Central memory CD4-positive, alpha-beta T cell (primary cell): ENCODE measurements around the gene KANK4.
"Not testable (repeated sequence)": the region's sequence is repeated elsewhere in the genome, so short reads cannot be mapped to it uniquely, and the experiment has no call there.

ENCODE experiments used
- DNase-seq: peaks from one replicate; pipeline ENCODE4 v3.0.0; 2022

Gene KANK4

GRCh38 chr1:62235576-62235975, 83.7 kb downstream of the KANK4 start:
- DNase-seq, result no peak

- DNase-seq, result no peak
These were observed 84.5 kb downstream of the KANK4 start for GRCh38 chr1:62234688-62235087.

- no peak for DNase-seq
These were observed 85.2 kb downstream of the KANK4 start for GRCh38 chr1:62233926-62234450.

GRCh38 chr1:62232871-62233278, 86.4 kb downstream of the KANK4 start:
- DNase-seq, result no peak

GRCh38 chr1:62230718-62231117, 88.5 kb downstream of the KANK4 start:
- DNase-seq, result no peak

- no peak for DNase-seq
These were observed 89.3 kb downstream of the KANK4 start for GRCh38 chr1:62229932-62230331.

GRCh38 chr1:62229468-62229867, 89.8 kb downstream of the KANK4 start:
- no peak for DNase-seq

GRCh38 chr1:62228883-62229187, 90.4 kb downstream of the KANK4 start:
- no peak for DNase-seq

GRCh38 chr1:62228136-62228882, 90.9 kb downstream of the KANK4 start:
- no peak for DNase-seq

- no peak for DNase-seq
These were observed 91.7 kb downstream of the KANK4 start for GRCh38 chr1:62227496-62227895.

- DNase-seq, result no peak
These were observed 95.1 kb downstream of the KANK4 start for GRCh38 chr1:62224182-62224581.

- no peak for DNase-seq
These were observed 96.9 kb downstream of the KANK4 start for GRCh38 chr1:62222321-62222720.

- no peak for DNase-seq
These were observed 98.1 kb downstream of the KANK4 start for GRCh38 chr1:62221171-62221570.

GRCh38 chr1:62220456-62220855, 98.8 kb downstream of the KANK4 start:
- not testable (repeated sequence) for DNase-seq

GRCh38 chr1:62218604-62219003, 100.6 kb downstream of the KANK4 start:
- DNase-seq, result no peak

GRCh38 chr1:62213075-62213914, 105.9 kb downstream of the KANK4 start:
- DNase-seq, result no peak

- no peak for DNase-seq
These were observed 106.8 kb downstream of the KANK4 start for GRCh38 chr1:62212411-62212810.

GRCh38 chr1:62210960-62211359, 108.3 kb downstream of the KANK4 start:
- no peak for DNase-seq

- no peak for DNase-seq
These were observed 109.2 kb downstream of the KANK4 start for GRCh38 chr1:62209931-62210595.

GRCh38 chr1:62208970-62209369, 110.3 kb downstream of the KANK4 start:
- no peak for DNase-seq

- no peak for DNase-seq
These were observed 111.1 kb downstream of the KANK4 start for GRCh38 chr1:62208087-62208486.

- no peak for DNase-seq
These were observed 112.0 kb downstream of the KANK4 start for GRCh38 chr1:62207187-62207586.

- DNase-seq, result no peak
These were observed 120.5 kb downstream of the KANK4 start for GRCh38 chr1:62198781-62199125.
